HL-60/S4 treated with retinoic acid at 250 ng/mL for 4 days and 3 days (cell line): Measurements from ENCODE around the gene AK9.

Source experiments
- in situ Hi-C: fragments of 300-500 bp; cut with MboI; formaldehyde crosslinking; loops from 2 replicates; pipeline ENCODE4 v1.7.0; 2022; ENCODE audit warnings: low sequenced_read_pairs

Gene AK9

DNA sequence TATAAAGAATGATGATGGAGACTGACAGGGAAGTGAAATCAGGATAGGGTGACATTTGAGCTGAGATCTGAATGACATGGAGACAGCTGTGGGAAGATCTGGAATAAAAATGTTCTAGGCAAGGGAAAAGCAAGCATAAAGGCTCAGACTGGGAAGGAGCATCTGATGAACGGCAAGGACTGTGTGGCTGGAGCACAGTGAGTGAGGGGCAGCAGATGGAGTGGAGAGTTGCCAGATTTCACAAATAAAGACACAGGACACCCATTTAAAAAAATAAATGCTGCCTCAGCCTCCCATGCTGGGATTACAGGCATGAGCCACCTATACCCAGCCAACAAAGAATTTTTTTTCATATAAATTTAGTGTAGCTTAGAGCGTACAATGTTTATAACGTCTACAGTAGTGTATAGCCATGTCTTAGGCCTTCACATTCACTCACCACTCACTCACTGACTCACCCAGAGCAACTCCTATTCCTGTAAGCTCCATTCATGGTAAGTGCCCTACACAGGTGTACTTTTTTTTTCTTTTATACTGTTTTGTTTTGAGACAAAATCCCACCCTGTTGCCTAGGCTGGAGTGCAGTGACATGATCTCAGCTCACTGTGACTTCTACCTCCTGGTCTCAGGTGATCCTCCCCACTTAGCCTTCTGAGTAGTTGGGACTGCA lies 205.6 kb downstream of the AK9 start:
- in situ Hi-C loops = no loop called here

DNA sequence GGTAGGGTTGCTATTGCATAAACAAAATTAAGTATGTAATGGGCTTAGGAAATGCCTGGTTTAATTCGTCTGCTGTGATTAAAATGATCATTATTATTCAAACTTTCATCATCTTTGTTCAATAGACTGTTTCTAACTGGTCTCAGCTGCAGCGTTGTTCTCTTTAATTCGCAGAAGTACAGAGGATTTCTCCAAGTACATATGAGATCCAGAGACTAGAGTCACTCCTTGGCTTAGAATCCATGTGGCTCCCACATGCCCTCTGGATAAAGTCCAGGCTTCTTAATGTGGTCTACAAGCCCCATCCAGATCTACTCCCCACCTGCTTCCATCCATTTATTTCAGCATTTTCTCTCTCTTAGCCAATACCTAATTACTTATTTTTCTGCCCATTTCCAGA lies 206.9 kb downstream of the AK9 start:
- in situ Hi-C loops = no loop called here

DNA sequence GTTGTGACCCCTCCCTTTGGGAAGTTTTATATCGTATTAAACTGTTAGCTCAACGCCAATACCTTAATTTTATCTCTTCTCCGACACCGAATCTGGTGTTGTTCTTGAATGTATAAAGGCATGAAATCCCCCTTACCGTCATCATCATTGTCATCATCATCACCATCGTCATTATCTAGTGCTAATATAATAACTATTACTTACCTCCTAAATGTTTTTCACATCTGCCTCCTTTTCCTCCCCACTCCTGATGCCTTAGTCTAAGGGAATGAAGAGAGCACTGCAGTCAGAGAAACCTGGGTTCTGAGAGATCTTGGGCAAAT lies 207.3 kb downstream of the AK9 start:
- in situ Hi-C loops = no loop called here

DNA sequence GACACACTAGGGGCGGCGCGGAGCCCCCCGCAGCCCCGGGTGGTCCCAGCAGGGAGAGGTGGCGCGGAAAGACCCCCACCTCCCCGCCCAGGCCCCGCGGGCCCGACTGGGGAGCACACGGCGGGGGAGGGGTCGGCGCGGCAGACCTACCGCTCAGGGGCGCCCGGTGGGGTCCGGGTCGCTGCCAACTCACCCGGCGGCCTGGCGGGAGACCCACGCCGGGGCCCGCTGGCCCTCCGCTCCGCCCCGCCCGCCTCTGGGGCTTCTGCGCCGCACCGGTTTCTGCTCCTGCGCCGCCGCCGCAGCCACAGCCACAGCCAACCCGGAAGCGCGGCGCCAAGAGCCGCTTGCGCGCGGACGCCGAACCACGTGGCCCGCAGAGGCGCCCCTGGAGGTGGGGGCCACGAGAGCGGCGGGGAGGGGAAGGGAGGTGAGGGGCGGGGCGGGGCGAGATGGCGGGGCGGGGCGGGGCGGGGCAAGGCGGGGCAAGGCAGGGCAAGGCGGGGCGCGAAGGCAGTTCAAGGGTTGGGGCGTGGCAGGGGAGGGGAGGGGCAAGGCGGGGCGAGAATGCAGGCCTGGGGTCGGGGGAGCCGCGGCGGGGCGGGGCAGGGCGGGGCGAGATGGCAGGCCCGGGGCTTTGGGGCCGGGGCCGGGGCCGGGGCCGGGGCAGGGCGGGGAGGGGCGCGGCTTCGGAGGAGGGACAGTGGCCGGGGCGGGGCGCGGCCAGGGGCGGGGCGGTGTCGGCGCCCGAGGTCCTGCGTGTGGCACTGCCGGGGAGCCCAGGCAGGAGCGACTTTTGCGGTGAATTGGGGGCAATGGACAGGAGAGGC lies 207.9 kb downstream of the AK9 start, which contains the start of gene ZBTB24:
TSS of gene ZBTB24 (minus strand) at position 315 of the 830 bp plus-strand sequence. CDS start 1,193 bp downstream, outside the sequence.
- in situ Hi-C loops = no loop called here

DNA sequence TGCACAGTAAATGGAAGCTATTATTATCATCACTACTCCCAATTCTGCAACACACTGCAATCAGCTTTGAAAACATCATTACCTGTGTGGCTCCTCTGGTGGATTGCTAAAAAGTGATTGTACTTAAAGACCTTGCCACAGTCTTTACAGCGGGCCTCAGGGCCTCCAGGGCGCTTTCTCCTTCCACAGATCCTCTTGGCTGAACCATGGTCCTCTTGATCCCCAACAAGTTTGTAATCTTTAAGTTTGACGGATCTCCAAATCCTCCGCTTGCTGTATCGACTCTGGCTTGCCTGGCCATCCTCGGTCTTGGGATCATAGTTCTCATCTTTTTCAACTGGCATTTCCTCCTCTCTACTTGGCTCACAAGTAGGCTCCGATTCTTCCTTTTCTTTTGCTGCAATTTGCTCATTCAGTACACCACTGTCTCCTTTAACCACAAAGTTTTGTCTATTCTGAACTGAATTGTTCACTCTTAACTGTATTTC lies 210.0 kb downstream of the AK9 start:
- in situ Hi-C loops = no loop called here

DNA sequence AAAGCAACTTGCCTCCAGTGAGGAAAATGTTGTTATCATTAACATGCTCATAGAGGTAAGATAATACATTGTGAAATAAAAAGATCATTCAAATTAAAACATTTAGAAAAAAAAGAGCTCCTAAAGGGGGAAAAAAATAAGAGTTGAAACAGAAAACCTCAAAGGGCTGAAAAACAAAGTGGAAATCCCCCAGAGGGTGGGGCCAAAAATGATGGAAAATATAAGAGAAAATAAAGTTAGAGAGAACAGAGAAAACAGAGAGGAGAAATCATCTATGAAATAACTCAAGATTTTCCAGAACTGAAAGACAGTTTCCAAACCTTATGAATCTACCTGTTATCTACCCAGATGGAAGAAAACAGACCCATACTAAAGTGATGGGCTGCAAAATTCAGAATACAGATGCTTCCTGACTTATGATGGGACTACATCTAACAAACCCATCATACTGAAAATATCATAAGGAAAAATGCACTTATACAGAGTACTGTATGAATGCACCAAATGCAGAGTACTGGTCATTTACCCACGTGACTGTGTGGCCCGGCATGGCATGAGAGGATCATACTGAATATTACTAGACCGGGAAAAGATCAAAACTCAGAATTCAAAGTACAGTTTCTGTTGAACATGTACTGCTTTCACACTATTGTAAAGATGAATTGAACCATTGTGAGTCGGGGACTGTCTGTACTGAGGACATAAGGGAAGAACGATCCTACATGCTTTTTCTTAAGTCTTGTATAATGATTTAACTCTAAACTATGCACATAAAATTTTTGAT lies 212.0 kb downstream of the AK9 start:
- in situ Hi-C loops = no loop called here

DNA sequence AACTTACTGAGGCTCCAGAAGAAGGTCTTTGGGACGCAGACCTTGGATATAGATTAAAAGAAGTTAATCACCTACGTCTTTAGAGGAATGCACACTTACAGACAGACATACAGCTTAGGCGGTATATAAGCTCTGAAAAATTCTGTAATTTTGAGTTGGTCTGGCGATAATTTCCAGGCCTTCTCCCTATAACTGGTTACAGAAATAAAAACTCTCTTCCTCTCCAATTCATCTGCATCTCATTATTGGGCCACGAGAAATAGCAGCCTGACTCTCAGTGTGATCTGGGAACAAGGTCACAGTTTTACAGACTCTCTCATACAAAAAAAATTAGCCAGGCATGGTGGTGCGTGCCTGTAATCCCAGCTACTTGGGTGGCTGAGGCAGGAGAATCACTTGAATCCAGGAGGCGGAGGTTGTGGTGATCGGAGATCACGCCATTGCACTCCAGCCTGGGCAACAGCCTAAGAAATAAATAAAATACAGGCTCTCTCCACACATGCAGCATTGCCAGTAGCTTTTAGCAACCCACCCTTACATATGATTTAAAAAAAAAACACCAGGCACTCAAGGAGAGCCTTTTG lies 212.7 kb downstream of the AK9 start:
- in situ Hi-C loops = no loop called here

DNA sequence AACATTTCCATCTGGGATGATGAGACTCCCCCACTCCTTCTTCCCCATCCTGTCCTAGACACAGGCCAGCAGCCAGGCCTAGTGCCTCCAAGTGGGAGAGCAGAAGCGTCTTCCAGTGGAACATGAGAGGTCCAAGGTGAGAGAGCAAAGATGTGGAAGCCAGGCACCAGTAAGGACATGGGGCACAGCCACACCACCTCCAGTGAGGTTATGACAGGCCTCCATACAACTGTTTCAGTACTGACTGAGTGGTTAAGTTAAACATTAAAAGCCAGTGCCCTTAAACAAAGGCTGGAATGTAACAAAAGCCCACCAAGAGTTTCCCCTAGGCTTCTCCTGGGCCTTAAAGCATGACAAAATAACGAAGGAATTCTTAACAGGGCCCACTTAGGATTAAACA lies 213.3 kb downstream of the AK9 start:
- in situ Hi-C loops = no loop called here

DNA sequence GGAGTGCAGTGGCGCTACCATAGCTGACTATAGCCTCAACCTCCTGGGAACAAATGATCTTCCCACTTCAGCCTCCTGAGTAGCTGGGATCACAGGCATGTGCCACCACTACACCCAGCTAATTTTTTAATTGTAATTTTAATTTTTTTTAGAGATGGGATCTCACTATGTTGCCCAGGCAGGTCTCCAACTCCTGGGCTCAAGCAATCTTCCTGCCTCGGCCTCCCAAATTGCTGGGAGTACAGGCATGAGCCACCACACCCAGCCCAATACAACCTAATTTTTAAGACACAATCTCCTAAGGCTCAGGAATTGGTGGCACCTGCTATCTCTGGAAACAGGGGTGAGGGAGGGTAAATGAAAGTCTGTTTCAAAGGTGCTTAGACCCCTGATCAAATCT lies 213.8 kb downstream of the AK9 start:
- in situ Hi-C loops = no loop called here

DNA sequence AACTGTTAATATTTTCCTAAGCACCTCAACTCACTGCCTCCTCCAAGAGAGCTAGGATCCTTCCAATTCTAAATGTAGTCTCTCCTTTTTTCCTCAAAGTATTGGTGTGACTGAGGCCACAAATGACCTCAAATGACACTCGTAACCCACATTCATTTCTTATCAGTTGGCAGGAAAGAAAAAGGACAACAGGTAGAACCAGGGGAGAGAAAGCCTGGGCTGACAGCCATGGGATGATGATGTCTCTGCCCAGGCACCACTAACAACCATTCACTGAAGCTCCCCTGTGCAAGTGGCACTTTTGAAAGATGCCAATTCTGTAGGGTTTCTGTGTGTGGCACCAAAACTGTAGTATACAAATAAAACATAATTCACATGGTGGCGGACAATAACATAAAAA lies 215.4 kb downstream of the AK9 start:
- in situ Hi-C loops = no loop called here

DNA sequence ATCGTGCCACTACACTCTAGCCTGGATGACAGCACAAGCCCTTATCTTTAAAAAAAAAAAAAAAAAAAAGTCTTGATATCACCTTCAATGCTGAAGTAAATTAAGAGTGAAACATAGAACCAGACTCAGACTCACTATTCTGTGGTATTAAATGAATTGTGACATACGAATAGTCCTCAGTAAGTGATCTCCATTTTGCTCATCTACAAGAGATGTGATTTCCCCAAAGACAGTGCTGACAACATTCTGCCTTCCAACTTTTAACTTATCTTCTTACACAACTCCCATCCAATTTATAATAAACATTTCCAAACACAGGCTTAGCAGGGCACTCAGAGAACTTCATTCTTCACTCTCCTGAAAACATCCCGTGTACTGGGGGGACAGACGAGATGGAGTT lies 216.0 kb downstream of the AK9 start:
- in situ Hi-C loops = no loop called here

DNA sequence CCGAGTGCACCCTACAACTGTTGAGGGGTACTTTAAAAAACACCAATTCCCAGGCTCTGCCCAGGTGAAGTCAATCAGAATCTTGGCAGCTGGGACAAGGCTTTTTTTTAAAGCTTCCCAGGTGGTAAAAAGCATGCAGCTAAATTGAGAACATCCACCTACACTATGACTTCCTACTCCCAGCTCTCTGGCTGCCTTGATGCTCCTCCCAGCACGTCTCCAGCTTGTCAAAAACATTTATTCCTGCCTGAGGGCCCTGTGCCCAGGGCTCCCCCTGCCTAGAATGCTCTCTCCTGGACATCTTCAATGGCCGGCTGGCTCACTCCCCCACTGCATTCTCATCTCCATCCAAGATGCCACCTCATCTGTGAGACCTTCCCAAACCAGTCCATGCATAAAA lies 217.9 kb downstream of the AK9 start:
- in situ Hi-C loops = no loop called here

DNA sequence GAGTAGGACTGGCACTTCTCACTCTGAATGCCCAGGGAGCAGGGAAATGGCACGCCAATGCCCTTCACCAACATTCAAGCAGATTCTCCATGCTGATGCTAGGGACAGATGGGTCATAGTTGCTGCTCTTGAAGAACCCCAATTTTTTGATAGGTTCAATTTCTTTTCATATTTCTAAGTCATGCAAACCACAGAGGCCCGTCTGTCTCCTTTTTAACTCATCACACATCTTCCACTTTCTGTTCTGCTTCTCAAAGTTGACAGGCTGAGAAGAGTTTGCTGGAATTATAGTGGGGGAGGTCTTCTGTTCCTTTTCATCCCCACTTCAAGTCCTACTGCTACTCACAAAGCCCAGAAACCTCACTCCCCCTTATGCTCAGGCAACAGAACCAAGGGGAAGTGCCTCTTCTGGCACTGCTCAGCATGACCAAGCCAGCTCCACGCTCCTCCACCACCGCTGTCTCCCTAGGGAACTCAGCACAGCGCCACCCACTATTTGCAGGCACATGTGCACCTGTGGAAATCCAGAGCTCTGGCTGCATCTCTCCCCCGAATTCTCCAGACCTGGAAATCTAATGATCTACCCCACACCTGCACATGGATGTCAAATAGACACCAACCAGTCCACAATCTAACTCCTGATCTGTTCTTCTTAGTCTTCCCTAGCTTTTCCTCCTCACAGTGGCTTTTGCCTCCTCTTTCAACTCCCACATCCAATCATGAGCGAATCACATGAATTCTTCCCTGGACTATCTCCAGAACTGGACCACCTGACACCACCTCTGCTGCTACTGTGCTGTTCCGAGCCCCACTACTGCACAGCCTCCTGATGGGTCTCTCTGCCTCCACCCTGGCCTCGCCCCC lies 218.6 kb downstream of the AK9 start:
- in situ Hi-C loops = no loop called here

DNA sequence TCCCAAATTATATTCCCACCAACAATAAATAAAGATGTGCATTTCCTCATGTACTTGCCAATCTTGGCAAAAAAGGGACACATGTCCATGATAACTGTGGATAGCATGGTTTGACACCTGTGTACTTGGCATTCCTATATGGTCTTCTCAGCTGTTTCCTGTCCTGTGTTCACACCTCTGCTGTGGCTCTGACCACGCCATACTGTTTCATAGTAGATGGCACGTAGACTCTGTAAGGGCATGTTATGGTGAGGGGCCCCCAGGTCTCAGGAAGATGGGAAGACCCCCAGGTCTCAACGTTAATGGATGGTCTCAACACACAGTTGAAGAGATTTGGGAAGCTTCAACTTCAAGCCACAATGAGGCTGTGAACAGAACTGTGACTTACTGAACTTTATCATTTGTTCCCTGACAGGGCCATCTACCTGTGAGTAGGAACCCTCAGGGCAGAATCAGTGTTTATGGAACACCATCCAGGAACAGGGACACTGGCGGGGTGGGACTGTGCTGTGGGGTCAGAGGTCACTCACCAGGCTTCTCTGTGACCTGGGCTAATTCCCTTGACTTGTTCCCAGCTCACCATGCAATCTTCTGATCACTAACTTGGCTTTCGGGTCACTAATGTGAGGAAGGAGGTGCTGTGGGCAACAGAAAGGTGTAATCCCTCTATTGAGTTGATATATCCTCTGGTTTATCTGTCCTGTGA lies 219.7 kb downstream of the AK9 start:
- in situ Hi-C loops = no loop called here

DNA sequence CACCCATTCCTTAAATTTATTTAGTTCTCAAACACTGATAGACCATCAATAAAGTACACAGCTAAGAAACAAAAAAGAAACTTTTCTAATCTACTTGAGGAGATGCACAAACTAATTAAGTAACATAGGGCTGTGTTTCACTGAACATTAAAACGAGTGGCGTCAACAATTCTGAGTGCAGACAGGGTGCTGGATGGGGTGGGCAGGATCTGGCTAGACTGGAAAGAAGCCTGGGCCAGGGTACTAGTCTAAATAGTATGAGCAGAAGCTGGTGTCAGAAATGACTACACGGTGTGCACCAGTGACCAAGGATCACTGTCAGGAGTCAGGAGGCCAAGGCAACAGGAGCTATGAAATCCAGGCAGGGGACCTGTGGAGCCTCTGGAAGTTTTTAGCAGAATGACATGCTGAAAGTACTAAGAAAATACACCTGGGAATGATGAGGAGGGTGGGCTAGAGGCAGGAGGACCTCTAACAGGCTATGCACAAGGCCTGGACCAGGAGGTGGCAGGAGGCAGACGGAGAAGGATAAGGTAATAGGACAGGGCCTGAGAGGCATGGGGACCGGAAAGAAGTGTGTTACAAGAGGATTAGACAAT lies 221.3 kb downstream of the AK9 start:
- in situ Hi-C loops = no loop called here

DNA sequence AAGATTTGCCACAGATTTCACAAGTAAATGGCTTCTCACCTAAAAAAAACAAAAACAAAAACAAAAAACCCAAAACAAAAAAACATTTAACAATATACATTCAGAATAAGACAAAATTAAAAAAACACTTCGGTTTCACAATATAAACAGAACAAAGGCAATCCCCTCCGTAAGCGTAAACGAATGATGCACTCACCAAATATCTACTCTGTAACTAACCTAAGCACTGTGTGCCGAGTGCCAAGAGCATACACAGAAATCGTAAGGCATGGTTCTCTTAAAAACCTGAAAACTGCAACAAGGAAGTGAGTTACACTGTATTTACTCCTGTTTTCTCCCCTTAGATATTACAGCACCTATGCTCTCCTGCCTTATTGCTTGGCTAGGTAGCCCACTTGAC lies 223.3 kb downstream of the AK9 start:
- in situ Hi-C loops = no loop called here

DNA sequence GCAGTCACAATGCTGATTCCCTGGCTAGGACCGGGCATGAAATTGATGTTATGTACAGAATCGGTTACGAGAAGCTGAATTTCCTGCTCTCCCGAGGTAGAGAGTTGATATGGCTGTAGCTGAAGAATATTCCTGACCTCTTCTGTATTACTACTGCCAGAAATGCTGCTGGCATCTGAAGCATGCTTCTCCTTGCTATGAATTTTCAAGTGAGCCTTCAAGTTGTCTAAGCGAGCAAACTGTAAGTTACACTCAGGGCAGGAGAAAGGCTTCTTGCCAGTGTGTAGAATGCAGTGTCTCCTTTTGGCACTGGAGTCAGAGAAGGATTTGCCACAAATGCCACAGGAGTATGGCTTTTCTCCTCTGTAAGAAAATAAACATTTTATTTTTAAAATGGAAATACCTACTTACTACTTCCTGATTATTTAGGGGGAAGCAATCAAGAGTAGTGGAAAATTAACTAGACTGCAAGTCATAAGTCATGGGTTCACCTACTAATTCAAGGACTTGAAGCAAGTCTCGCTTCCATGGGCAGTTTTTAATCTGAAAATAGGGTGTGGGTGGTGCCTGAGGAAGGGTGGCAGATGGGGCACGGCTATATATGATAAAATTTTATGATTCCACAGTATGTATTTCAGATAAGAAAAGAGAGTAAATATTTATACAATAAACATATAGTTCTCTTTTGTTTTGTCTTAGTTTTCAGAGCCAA lies 224.6 kb downstream of the AK9 start:
- in situ Hi-C loops = no loop called here

DNA sequence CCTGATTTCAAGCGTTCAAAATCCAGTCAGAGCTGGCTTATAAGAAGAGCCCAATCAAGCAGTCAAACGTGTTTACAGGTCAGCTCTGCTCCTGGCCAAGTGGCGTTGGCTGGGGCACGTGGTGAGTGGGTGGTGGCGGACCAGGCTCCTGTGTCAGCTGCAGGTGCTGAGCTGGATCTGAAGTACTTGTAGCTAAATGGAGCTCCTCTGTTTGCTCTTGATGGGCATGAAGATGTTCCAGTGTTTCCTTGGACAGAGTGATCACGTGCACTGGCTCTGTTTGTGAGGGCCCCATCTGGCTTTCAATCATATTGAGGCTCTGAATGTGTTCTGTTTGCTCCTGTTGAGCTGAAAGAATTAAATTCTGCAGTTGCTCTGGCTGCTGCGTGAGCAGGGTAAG lies 225.2 kb downstream of the AK9 start:
- in situ Hi-C loops = no loop called here
